GM19035 (cell line): ENCODE results near the gene ROCK2.

Experiments used
- ATAC-seq: cut with Tn5 transposase; IDR thresholded peaks from one replicate; pipeline ENCODE4 v1.9.1; 2021; ENCODE audit not compliant: unreplicated experiment

Gene ROCK2

GRCh38 chr2:11368059-11368572 is 23.7 kb upstream of the ROCK2 start:
- ATAC-seq: no peak

- no peak for ATAC-seq
Observed at GRCh38 chr2:11367170-11367730, 22.8 kb upstream of the ROCK2 start.

- ATAC-seq: no peak
Observed at GRCh38 chr2:11366326-11366741, 21.9 kb upstream of the ROCK2 start.

DNA sequence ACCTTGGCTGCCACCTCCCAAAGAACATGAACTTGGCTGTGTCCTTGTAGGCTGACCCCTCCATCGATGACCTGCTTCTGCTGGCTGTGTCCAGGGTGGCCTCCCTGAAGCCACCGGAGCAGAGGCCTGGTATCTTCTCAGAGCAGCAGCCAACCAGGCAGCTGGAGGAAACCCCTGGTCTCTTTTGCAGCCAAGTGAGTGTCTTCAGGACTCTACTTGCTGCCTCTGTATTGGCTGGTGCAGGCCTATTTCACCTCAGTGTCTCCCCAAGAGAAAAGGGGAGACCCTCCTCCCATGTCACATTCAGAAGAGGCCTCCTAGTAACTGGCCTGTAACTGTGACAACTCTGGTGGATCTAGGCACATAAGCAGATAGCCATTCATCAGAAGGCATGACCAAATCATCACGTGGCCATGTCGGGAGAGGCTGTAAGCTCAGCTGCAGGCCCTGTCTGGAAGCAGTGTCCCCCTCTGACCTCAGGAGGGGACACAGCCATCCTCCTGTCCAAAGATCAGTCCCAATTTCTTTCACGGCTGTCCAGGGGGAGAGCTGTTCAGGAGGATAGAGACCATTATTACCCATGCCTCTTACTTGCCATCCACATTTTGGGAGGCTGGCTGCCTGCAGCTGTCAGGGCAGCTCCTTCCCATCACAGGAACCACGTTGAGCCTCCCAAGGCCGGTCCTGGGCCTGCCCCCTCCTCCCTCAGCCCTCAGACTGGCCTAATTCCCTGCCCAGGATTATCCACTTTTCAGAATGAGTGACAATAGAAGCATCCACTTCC is 20.9 kb upstream of the ROCK2 start:
- no peak for ATAC-seq

DNA sequence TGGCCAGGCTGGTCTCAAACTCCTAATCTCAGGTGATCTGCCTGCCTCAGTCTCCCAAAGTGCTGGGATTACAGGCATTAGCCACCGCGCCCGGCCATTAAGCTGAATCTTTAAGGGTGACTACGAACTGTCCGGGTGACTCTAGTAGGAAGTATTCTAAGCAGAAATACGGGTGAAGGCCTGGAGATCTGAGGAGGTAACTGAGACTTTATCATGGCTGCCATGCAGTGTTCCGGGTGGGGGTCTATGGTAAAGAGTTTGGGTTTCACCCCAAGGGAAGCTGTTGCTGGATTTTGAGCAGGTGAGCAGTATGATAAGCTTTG is 20.1 kb upstream of the ROCK2 start:
- no peak for ATAC-seq

DNA sequence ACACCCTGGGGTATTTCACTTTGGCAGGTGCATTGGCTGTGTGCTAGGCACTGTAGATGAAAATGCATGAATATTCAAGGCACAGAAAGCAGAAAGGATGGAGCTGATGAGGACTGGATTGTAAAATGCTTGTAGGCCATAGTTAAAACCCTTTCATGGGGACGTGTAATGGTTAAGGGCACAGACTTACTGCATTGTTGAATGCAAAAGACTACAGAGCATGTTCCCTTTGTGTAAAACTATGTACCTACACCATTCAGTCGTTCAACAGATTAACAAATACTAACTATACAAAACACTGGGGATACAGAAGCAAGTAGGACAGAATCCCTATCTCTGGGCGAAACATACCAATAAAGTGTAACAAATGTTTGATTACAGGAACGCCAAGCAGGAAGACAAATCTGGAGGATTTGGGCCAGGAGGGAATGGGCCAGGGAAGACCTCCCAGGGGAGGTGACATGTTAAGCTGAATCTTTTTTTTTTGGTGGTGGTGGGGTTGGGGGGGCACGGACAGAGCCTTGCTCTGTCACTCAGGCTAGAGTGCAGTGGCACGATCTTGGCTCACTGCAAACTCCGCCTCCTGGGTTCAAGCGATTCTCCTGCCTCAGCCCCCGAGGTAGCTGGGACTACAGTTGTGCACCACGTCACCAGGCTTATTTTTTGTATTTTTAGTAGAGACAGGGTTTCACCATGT is 19.6 kb upstream of the ROCK2 start:
- ATAC-seq: no peak

DNA sequence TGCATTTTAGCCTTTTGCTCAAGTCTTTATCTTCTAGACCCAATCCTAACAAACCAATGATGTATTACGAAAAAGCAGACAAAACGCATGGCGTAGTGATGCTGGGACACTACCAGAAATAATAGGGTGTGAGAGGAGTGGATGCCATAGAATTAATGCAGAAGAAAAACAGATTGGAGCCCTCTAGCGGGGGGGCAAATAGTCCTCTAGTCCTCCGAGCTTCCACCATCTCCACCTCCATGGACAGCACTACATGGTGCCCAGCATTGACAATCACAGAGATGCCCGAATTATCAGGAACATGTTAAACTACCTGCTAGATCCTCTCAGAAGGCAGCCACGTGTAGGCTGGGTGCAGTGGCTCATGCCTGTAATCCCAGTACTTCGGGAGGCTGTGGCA is 15.4 kb upstream of the ROCK2 start:
- ATAC-seq: no peak

GRCh38 chr2:11357428-11357972 is 13.1 kb upstream of the ROCK2 start:
- ATAC-seq: no peak

GRCh38 chr2:11356764-11357163 is 12.3 kb upstream of the ROCK2 start:
- no peak for ATAC-seq

- ATAC-seq: no peak
Observed at GRCh38 chr2:11355194-11356053, 11.0 kb upstream of the ROCK2 start.

DNA sequence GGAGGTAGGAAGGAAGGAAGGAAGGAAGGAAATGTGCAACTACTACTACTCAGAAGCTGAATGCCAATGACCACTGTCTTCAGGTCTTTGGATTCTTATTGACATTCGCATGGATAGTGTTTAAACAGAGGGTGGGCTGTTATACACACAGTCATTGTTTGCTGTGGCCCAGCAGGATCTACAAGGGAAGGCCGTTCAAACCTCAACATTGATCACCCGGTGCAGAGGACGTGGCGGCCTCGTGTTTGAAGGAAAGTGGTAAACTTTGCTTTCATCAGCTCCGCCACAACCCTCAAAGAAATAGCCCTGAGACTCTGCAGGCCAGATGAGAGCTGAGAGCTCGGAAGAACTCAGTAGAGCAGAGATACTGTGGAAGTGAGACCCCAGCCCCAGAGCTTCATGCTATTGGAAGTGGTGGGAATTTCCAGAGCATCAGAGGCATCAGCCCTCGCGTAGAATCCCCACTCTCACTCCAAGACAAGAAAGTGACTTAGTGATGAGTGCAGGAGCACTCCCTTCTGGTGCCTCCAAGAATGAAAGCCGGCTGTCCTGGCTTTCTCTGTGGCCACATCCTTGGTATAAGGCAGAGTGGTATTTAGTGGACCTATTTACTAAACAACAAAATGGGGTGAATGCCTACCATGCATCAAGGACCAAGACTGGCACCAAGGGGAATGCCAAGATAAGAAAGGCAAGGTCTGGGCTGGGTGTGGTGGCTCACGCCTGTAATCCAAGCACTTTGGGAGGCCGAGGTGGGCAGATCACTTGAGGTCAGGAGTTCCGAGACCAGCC is 10.1 kb upstream of the ROCK2 start:
- ATAC-seq: no peak

DNA sequence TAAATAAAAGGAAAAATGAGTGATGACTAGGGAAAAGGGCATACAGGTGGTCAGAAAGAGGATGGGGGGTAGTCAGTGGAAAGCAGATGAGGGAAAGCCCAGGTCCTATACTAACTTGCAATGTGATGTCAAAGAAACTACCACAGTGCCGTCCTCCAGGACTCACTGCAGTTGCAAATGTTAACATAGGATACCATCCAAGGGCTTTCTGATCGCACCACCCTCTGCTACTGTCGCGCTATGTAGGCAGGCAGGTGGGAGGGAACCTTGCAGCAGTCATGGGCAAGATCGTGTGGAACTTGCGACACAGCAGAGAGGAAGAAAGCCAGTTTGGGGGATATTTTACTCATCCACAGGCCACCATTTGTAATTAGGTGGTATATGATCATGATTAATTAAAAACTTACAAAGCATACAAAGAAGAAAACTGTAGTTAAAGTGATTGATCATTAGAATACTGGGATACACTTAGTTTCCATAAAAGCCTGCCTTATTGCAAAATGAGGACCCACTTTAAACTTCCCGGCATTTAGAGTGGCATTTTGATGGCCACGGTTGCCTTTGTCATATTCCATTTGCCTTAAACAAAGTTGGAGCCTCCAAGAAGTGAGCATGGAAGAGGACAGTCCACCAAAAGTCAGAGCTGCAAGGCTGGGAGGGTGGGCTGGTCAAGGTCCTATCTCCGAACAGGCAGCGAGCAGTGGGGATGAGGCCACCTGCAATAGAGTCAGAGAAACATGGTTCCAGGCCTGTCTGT is 8.5 kb upstream of the ROCK2 start:
- no peak for ATAC-seq

GRCh38 chr2:11348209-11348749 is 3.8 kb upstream of the ROCK2 start:
- ATAC-seq: no peak

- no peak for ATAC-seq
Observed at GRCh38 chr2:11347403-11347959, 3.0 kb upstream of the ROCK2 start.

DNA sequence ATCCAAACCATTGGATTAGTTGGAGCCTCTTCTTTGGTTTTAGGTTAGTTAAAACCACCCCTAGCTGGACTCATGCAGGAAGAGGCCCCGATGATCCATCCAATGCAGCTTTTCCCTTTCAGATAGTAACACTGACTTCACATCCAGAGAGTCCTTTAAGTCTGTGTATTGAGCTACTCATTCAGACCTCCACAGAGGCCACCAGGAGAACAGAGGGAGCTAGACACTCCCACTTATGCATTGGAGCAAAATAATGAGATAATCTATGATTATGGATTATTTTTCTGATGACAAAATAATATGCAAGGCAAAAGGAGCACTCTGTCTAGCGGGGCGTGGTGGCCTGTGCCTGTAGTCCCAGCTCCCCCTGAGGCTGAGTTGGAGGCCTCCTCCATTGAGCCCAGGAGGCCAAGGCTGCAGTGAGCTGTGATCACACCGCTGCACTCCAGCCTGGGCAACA is 1.6 kb upstream of the ROCK2 start:
- no peak for ATAC-seq

DNA sequence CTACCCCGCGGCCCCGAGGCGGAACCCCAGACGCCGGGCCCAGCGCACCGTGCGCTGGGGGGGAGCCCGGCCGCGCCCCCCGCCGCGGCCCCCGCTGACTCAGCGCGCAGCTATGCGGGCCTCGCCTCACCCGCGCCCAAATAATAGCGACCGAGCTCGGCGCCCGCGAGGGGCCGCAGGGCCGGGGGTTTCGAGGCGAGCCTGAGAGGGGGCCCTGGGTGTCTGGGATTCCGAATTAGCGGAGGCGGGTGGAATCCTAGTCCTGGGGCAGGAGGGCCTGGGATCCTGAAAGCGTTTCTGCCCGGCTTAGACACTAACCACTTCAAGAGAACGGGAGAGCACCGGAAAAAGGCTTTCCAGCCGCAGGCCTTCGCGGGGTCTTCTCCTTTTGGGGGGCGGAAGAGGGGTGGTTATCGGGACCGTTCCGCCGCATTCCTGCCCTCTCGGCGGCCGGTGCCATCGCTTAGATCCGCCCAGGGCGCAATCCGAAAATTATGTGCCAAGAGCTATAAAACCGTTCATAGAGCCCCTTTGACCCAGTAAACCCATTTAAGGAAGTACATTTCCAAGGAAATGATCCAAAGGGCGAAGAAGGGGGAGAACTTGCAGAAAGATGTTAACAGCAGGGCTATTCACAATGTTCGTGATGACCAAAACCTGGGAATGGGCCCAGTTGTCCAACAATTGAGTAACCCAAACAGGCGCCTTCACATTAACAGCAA is 681 bp upstream of the ROCK2 start:
- ATAC-seq: peak; percentile 37

- ATAC-seq: peak; percentile 34
Observed at GRCh38 chr2:11343650-11344341, 640 bp downstream of the ROCK2 start.

GRCh38 chr2:11343368-11343649 is 1.1 kb downstream of the ROCK2 start:
- ATAC-seq: peak; percentile 30
